SJCRH30 (cell line): Measurements from ENCODE around the gene CHST1. TPM values are rescaled to one million over a fixed set of nuclear protein-coding genes. Genes with fewer than 3 reads are reported as not detected.

ENCODE experiments used
- DNase-seq, 2 experiments: peaks; one replicate each; pipeline ENCODE4 v3.0.0-alpha.2; 2015 to 2020
- H3K27ac ChIP-seq: fragments of 250-450 bp; sonication (Bioruptor Pico); 2 replicates; pipeline ENCODE4 v1.5.1; 2020; ENCODE audit warnings: mild to moderate bottlenecking, moderate library complexity
- H3K27me3 ChIP-seq: fragments of 250-450 bp; sonication (Bioruptor Pico); 2 replicates; pipeline ENCODE4 v1.5.1; 2020; ENCODE audit warnings: mild to moderate bottlenecking, moderate library complexity
- H3K36me3 ChIP-seq: fragments of 250-450 bp; sonication (Bioruptor Pico); 2 replicates; pipeline ENCODE4 v1.5.1; 2020; ENCODE audit warnings: mild to moderate bottlenecking, moderate library complexity
- H3K4me1 ChIP-seq: fragments of 250-450 bp; sonication (Bioruptor Pico); 2 replicates; pipeline ENCODE4 v1.5.1; 2020; ENCODE audit warnings: mild to moderate bottlenecking, moderate library complexity
- H3K4me3 ChIP-seq: fragments of 250-450 bp; sonication (Bioruptor Pico); 2 replicates; pipeline ENCODE4 v1.5.1; 2020; ENCODE audit warnings: mild to moderate bottlenecking, moderate library complexity
- H3K9me3 ChIP-seq: fragments of 250-450 bp; sonication (Bioruptor Pico); replicated peaks from 2 replicates; pipeline ENCODE4 v1.5.1; 2020; ENCODE audit warnings: mild to moderate bottlenecking, moderate library complexity
- total RNA-seq: library from RNA; depleted of rRNA; stranded (reverse); fragments of >200 nt; shearing (Covaris generic); gene quantifications from 2 replicates; pipeline ENCODE4 v1.2.3, GENCODE V29; 2014

CHST1 gene
- total RNA-seq, 1 experiment from 2014 or later: not detected

DNA sequence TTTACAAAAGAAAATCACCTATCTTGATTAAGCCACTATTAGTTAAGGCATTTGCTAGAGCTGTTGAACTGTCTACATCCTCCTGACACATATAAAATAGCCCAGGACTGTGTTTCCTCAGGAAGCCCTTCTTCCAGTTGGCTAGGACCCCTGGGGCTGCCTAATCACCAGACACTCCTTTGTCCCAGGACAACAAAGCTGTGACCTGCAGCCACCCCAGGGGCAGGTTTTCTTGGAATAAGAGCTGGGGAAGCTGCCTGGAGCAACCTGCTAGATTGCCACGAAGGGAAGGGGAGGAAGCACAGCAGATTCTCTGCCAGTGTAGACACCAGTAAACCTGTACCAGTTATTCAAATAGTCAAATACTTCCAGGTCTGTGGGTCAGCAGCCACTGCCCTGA lies 17.6 kb downstream of the CHST1 start:
- no peak overlapping the region for H3K27ac ChIP-seq
- H3K36me3 ChIP-seq: no peaks in the 10 kb centered on the region
- H3K27me3 ChIP-seq: no peaks in the 10 kb centered on the region
- H3K9me3 ChIP-seq: no peaks in the 10 kb centered on the region
- H3K4me3 ChIP-seq: no peak overlapping the region
- DNase-seq: no peak
- H3K4me1 ChIP-seq: no peaks in the 10 kb centered on the region

DNA sequence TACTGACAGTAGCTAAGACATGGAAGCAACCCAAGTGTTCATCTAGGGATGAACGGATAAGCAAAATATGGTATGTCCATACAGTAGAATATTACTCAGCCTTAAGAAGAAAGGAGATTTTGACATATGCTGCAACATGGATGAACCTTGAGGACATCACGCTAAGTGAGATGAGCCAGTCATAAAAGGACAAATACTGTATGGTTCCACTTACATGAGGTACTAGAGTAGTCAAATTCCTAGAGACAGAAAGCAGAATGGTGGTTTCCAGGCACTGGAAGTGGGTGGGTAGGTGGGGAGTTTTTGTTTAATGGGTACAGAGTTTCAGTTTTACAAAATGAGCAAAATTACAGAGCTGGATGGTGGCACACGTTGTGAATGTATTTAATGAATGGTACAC lies 18.1 kb downstream of the CHST1 start:
- no peak overlapping the region for H3K4me3 ChIP-seq
- H3K4me1 ChIP-seq: no peaks in the 10 kb centered on the region
- no peak overlapping the region for H3K27ac ChIP-seq
- H3K36me3 ChIP-seq: no peaks in the 10 kb centered on the region
- no peaks in the 10 kb centered on the region for H3K9me3 ChIP-seq
- no peaks in the 10 kb centered on the region for H3K27me3 ChIP-seq
- no peak for DNase-seq

DNA sequence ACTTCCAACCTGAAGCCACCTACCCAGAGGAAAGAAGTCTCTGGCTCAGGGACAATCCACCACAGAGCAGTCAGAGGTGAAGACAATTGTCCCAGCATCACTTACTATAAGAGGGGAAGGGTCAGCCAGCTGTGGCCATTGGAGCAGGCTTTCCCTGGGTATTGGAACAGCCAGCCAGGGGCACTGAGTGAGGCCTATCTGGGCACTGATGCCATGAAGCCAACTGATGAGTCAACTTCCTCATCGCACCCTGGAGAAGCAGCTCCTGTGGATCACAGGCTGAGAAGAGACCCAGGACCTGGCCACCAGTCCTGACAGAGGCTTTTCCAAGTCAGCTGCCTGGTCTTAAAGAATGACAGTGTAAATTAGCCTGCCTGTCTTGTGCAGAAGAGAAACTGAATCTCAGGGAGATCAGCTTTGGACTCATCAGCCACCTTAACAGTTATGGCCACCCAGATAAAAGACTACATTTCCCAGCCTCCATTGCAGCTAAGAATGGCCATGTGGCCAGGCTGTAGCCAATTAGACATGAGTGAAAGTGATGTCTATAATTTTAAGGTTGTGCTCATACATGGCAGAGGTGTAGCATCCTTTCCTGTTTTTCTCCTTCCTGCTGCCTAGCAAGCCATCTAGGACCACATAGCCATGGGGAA lies 19.0 kb downstream of the CHST1 start:
- H3K36me3 ChIP-seq: no peaks in the 10 kb centered on the region
- no peaks in the 10 kb centered on the region for H3K27me3 ChIP-seq
- H3K4me3 ChIP-seq: no peak overlapping the region
- DNase-seq: no peak
- no peak overlapping the region for H3K27ac ChIP-seq
- H3K9me3 ChIP-seq: no peaks in the 10 kb centered on the region
- no peaks in the 10 kb centered on the region for H3K4me1 ChIP-seq

DNA sequence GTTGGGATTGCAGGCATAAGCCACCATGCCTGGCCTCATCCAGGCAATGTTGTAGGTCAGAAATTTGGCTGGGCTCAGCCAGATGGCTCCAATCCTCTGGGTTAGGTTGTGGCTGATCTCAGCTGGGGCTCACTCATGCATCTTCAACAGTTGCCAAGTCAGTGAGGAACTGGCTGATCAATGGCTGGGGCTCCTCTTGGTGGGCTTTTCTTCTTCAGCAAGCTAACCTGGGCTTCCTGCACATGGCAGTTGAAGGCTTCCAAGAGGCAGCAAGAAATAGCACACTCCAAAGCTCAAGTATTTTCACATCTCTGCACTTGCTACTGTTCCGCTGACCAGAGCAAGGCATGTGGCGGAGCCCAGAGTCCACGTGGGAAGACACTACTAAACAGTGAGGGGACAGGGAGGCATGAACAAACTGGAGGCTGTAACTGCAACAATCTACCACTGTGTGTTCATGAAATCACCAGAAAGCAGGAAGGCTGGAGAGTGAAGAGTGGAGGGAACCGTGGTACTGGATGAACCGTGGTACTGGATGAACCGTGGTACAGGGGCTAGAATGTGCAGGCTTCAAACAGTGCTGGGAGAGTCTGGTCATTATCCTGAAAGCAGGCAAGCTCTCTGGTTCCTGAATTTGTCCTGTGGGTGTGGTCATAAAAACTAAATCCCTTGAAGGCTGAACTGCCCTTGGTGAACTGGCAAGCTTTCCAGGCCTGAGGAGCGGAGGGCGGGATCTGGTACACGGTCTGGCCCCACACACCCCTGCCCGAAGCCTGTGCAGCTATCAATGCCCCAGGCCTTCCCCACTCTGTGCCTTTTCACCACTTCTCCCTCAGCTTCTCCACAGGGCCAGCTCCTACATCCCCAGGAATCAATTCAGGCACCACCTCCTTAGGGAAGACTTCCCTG lies 20.2 kb downstream of the CHST1 start:
- no peak overlapping the region for H3K4me3 ChIP-seq
- 0 out of 2 replicates have a peak, but pooled peaks cover 4% of the 10 kb centered on the region for H3K27me3 ChIP-seq
- no peaks in the 10 kb centered on the region for H3K36me3 ChIP-seq
- no peak for DNase-seq
- no peaks in the 10 kb centered on the region for H3K9me3 ChIP-seq
- no peaks in the 10 kb centered on the region for H3K4me1 ChIP-seq
- H3K27ac ChIP-seq: no peak overlapping the region

DNA sequence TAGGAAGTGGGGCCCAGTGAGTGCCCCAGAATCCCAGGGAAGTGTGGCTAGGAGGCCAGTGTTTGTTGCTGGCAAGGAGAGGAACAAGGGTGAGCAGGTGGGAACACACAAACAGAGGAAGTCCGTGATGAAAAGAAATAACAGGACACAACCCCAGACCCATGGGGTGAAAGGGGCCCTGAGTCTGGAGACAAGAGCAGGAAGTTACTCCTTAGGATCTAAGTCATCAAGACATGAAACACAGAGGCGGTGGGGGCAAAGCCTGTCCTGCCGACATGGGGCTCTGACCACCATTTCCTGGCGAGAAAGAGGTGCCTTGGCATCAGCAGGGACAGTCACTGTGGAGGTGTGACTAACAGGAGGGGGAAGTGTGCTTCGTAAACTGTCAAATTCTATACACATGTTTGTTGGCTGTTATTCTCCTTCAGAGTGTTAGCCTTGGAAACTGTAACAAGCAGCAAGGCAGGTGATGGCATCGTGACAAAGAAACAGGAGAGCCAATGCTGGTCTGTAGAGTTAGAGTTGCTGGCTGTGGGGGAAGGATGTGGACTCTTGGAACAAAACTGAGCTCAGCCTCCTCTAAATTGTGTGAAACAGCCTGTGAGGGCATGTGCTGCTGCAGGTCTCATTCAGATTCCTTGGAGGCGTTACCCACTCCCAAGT lies 21.7 kb downstream of the CHST1 start:
- Histone ChIP-seq H3K4me1 (no peaks in the 10 kb centered on the region), H3K9me3 (no peaks in the 10 kb centered on the region), H3K27ac (no peak overlapping the region), H3K36me3 (no peaks in the 10 kb centered on the region), H3K27me3 (0 out of 2 replicates have a peak, but pooled peaks cover 5% of the 10 kb centered on the region), H3K4me3 (no peak overlapping the region)
- no peak for DNase-seq

DNA sequence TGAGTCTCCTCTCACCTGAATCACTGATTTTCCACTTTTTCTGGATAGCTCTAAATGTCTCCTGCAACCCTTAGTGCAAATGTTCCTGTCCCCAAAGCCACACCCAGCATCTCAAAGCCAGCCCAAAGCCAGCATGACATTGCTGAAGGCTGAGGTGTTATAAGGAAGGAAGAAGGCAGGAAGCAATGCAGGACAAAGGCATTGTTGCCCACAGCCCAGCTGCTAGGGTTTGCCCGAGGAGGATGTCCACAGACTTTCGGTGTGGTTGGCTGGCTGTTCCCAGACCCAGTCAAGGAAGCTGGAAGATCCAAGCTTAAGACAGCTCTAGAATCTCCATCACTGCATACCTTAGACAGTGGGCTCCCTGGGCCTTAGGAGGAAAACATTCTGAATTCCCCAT lies 23.5 kb downstream of the CHST1 start:
- H3K4me3 ChIP-seq: no peak overlapping the region
- no peaks in the 10 kb centered on the region for H3K36me3 ChIP-seq
- no peaks in the 10 kb centered on the region for H3K4me1 ChIP-seq
- no peak overlapping the region for H3K27ac ChIP-seq
- no peaks in the 10 kb centered on the region for H3K9me3 ChIP-seq
- H3K27me3 ChIP-seq: 0 out of 2 replicates have a peak, but pooled peaks cover 5% of the 10 kb centered on the region
- no peak for DNase-seq

DNA sequence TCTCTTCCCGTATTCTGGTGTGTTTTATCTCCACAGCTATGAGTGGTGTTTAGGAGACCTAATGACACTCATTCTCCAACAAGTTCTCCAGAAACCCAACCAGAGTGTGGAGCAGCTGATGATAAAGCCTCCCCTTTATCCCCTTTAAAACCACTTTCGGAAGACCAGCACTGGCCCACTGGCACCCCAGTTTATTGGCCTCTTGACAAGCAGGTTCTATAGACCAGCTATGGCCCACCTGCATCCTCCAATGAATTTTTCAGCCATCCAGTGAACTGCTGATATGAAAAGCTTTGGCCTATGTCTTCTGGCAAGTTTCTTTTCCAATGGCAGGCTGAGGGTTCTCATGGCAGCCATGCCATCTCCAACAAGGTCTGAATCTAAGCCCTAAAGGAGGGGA lies 27.4 kb downstream of the CHST1 start:
- DNase-seq: no peak
- Histone ChIP-seq H3K27me3 (0 out of 2 replicates have a peak, but pooled peaks cover 5% of the 10 kb centered on the region), H3K27ac (no peak overlapping the region), H3K4me3 (no peak overlapping the region), H3K4me1 (no peaks in the 10 kb centered on the region), H3K9me3 (no peaks in the 10 kb centered on the region), H3K36me3 (no peaks in the 10 kb centered on the region)

DNA sequence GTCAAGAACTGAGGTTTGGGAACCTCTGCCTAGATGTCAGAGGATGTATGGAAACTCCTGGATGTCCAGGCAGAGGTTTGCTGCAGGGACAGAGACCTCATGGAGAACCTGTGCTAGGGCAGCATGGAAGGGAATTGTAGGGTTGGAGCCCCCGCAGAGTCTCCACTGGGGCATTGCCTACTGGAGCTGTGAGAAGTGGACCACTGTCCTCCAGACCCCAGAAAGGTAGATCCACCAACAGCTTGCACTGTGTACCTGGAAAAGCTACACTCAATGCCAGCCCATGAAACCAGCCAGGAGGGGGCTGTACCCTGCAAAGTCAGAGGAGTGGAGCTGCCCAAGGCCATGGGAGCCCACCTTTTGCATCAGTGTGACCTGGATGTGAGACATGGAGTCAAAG lies 29.5 kb downstream of the CHST1 start:
- Histone ChIP-seq H3K27ac (no peak overlapping the region), H3K27me3 (0 out of 2 replicates have a peak, but pooled peaks cover 5% of the 10 kb centered on the region), H3K4me3 (no peak overlapping the region), H3K9me3 (no peaks in the 10 kb centered on the region), H3K36me3 (no peaks in the 10 kb centered on the region), H3K4me1 (no peaks in the 10 kb centered on the region)
- no peak for DNase-seq

DNA sequence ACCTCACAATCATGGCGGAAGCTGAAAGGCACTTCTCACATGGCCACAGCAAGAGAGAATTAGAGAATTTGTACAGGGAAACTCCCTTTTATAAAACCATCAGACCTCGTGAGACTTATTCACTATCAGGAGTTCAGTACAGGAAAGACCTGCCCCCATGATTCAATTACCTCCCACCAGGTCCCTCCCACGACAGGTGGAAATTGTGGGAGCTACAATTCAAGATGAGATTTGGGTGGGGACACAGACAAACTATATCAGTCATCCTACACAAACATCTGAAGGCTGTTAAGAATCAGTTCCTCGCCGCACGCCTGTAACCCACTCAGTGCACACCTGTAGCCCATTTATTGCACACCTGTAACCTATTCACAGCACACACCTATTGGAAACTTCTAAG lies 39.8 kb downstream of the CHST1 start:
- Histone ChIP-seq H3K9me3 (no peaks in the 10 kb centered on the region), H3K4me3 (no peak overlapping the region), H3K27ac (no peak overlapping the region), H3K4me1 (no peaks in the 10 kb centered on the region), H3K36me3 (no peaks in the 10 kb centered on the region), H3K27me3 (no peaks in the 10 kb centered on the region)
- DNase-seq: no peak

DNA sequence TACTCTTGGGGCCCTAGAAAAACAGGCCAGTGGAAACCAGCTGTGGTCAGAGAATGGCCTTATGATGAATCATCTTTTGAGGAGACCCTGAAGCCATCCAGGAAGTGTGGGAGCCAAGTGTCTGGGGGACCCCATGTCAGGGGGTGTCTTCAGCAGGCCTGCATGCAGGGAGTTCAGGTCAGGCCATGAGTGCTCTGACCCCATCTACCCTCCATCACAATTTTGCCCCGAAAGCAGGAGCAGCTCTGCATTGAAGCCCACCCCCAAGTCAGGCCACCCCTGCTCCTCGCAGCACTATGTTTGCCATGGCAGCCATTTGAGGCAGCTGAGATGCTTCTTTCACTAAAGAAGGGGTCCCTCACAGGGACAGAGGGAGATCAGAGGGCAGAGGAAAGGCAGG lies 41.3 kb downstream of the CHST1 start:
- no peak overlapping the region for H3K27ac ChIP-seq
- no peaks in the 10 kb centered on the region for H3K36me3 ChIP-seq
- no peak for DNase-seq
- no peaks in the 10 kb centered on the region for H3K9me3 ChIP-seq
- H3K4me1 ChIP-seq: no peaks in the 10 kb centered on the region
- no peak overlapping the region for H3K4me3 ChIP-seq
- no peaks in the 10 kb centered on the region for H3K27me3 ChIP-seq

DNA sequence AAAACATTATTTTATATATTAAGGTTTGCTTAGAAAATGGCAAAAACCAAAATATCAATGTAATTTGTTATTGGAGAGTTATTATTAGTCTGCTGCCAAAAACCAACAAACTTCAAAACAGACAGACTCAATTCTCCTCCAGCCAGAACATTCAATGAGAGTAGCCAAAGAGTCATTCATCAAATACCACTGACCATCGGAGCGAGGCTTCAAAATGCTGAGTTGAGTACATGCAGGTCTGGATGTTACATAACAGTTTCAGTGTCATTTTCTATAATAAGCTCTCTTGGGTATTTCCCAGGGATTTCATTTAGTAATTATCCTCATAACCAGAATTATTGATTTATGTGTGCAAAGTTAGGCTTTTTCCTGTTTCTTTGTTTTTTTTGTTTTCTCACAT lies 42.6 kb downstream of the CHST1 start:
- Histone ChIP-seq H3K27ac (no peak overlapping the region), H3K27me3 (no peaks in the 10 kb centered on the region), H3K4me3 (no peak overlapping the region), H3K9me3 (no peaks in the 10 kb centered on the region), H3K4me1 (no peaks in the 10 kb centered on the region), H3K36me3 (no peaks in the 10 kb centered on the region)
- no peak for DNase-seq

DNA sequence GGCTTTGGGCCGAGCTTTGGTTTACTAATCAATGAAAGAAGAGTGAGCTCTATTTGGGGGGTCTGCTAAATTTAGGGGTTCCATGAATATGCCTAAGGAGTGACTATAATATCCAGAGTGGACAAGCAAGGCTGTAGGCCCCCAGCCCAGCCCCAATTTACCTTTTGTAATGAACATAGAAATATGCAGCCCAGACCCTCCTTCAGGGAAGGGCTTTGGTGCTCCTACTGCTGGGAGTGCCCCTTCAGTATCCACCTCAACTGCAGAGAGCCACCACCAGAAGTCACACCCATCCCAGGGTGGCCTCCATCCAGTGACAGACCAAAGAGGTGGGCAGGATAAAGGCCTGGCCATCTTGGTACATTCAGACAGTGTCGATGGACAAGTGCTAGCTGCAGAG lies 43.1 kb downstream of the CHST1 start:
- DNase-seq: no peak
- Histone ChIP-seq H3K9me3 (no peaks in the 10 kb centered on the region), H3K4me3 (no peak overlapping the region), H3K27me3 (no peaks in the 10 kb centered on the region), H3K27ac (no peak overlapping the region), H3K36me3 (no peaks in the 10 kb centered on the region), H3K4me1 (no peaks in the 10 kb centered on the region)

DNA sequence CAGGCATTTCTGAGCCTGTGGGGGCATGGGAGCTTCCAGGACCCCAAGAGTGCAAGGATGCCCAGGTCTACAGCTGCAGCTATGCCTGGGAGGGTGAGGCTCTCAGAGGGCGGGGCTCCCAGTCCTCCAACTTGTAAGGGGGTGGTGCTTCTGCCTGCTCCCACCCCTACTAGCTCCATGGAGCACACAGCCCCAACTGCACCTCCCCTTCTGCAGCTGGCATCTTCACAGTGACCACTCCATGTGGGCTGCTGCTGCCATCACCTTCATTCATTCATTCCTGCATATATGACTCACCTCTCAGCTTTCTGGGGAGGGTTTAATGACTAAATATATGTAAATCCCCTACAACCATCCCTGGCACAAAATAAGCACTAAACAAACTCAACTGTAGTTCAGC lies 43.8 kb downstream of the CHST1 start:
- H3K36me3 ChIP-seq: no peaks in the 10 kb centered on the region
- H3K9me3 ChIP-seq: no peaks in the 10 kb centered on the region
- DNase-seq: no peak
- no peaks in the 10 kb centered on the region for H3K27me3 ChIP-seq
- no peaks in the 10 kb centered on the region for H3K4me1 ChIP-seq
- no peak overlapping the region for H3K4me3 ChIP-seq
- H3K27ac ChIP-seq: no peak overlapping the region

DNA sequence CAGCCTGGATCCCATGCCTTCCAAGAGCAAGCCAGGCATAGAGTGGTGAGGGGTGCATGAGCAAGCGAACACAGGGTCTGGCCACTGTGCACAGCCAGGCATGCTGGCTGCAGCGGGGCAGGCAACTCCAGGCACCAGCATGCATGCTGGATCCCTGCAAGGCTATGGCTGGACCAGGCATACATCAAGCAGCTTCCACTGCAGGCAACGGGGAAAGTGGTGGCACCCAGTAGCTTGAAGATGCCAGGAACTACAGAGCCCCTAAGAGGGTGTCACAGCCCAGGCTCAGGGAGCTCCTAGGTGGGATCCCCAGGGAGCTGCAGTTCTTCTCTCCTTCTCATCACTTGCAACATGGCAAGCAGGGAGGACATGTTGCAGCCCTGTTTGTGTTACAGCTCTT lies 45.2 kb downstream of the CHST1 start:
- DNase-seq: no peak
- H3K36me3 ChIP-seq: no peaks in the 10 kb centered on the region

DNA sequence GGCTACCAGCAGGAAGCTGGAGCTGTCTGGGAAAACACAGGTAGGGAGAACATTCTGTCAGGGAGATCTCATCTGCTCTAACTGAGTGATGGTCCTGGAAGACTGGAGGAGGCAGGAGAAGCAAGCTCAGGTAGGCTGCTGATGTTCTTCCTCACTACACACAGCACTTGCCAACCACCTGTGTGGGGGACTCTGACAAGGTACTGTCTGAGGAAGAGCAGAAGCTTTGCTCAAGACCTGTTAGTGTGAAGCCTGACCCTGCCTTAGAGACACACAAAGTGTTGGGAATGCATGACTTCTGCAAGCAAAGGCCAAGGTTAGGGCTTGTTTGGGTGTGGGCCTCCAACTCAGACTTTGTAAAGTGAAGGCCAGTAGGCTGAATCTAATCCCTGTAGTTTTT lies 46.5 kb downstream of the CHST1 start:
- H3K27me3 ChIP-seq: no peaks in the 10 kb centered on the region
- no peak overlapping the region for H3K27ac ChIP-seq
- no peak overlapping the region for H3K4me3 ChIP-seq
- H3K36me3 ChIP-seq: no peaks in the 10 kb centered on the region
- no peaks in the 10 kb centered on the region for H3K4me1 ChIP-seq
- no peaks in the 10 kb centered on the region for H3K9me3 ChIP-seq
- DNase-seq: no peak

More for the DNA sequence above, 45.2 kb downstream of the CHST1 start:
- H3K9me3 ChIP-seq: no peaks in the 10 kb centered on the region
- H3K4me1 ChIP-seq: no peaks in the 10 kb centered on the region
- H3K4me3 ChIP-seq: no peak overlapping the region
- no peaks in the 10 kb centered on the region for H3K27me3 ChIP-seq
- no peak overlapping the region for H3K27ac ChIP-seq
